ENCODE measurements around the gene MED29. TPM values are rescaled to one million over a fixed set of nuclear protein-coding genes. Genes with fewer than 3 reads are reported as not detected.
A peak's percentile ranks its signal among the peaks of the same experiment; 100 is the strongest.

The MED29 gene
- 10 to 100 TPM; 29.9 to 32.3 TPM for total RNA-seq

DNA sequence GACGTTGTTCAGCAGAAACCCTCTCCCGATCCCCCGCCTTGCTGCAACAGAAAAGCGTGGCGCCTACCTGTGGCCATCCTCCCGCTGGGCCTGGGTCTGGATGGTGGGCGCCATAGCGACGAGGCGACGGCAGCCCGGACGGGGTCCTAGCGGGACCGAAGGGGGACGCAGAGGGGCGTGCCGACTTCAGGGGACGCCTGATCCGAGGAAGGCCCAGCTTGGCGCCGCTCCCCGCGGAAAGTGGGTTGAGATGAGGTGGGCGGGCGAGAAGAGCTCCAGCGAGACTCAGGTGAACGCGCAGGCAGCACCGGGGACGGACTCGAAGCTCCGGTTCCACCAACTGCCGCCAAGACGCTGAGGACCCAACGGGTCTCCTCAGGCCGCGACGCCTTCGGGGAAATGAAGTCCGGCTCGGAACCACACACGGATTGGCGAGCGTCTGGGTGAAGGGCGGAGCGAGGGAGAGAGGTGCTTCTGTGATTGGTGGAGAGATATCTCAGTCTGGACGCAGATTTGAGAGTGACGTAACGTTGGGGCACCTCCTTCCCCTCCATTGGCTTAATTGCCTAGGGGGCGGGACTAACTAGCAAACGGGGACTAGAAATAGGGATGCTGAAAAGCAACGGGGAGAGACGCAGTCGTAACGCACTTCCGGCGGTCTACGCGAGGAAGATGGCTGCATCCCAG is at the start of gene MED29, which contains the start of gene PAF1:
MED29 (plus strand) TSS at position 628 of the 687 bp plus-strand sequence; CDS start at position 673, 45 bp downstream.
PAF1 (minus strand) TSS at position 356 of the 687 bp plus-strand sequence; CDS start at position 114, 242 bp downstream.
- peak; percentile 99 for DNase-seq (ENCODE audit: low spot score)
- TF ChIP-seq CTCF (IDR thresholded peaks at IDR 0.05), result no peak
- H3K9me3 ChIP-seq, result no peaks in the 10 kb centered on the region
- peaks cover 51% of the 10 kb centered on the region for H3K36me3 ChIP-seq
- H3K4me3 ChIP-seq, result peak within 1 kb of the TSS; percentile 88 to 98
- H3K27me3 ChIP-seq, result no peaks in the 10 kb centered on the region
- peak within 1 kb of the TSS; percentile 95 to 99 for H3K27ac ChIP-seq
- H3K4me1 ChIP-seq, result peaks cover 0 to 19% of the 10 kb centered on the region in 2 donors

DNA sequence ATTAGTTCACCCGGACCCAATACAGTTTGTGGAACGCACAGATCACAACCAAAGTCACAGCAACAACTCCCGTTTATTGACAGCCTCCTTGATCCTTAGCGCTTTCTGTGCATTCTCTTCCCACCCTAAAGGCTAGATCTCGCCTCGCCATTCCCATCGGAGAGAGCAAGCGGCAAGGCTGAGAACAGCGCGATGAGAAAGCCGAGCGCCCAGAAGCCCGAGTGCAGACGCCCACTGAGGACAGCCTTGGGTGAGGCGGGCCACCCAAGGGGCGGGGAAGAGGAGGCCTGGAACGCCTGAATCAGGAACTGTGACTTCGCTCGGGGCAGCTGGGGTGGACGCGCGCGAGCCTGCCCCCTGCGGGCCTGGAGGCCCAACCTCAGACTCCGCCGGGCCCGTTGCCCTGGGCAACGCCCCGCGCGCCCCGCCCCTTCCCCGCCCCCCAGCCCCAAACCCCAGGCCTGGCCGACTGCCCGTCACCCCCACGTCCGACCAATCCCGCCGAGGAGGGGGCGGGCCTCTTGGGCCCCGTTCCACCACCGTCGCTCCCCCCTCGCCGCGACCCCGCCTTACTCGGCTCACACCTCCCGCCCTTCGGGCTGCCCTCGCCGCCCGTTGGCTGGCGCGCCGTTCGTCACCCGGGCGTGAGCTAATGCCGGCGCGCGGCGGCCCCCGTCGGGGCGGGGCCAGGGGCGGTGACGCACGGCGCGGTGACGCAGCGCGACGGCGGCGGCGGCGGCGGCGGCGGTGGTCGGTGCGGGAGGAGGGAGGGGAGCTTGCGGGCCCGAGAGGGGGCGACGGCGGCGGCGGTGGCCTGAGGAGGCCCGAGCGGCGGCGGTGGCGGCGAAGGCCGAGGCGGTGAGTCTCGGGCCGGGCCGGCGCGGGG is 49.2 kb upstream of the MED29 start, which contains the start of gene SAMD4B:
SAMD4B (plus strand) TSS at position 703 of the 886 bp plus-strand sequence. CDS start 14,473 bp downstream, outside the sequence.
- Histone ChIP-seq H3K27me3 (no peaks in the 10 kb centered on the region), H3K27ac (peak within 1 kb of the TSS; percentile 83 to 91), H3K9me3 (no peaks in the 10 kb centered on the region), H3K4me3 (peak within 1 kb of the TSS; percentile 80 to 85), H3K36me3 (no peaks in the 10 kb centered on the region), H3K4me1 (peaks cover 0 to 52% of the 10 kb centered on the region in 2 donors)
- peak; percentile 61 to 92 for TF ChIP-seq CTCF (IDR thresholded peaks at IDR 0.05)
- peak; percentile 98 for DNase-seq (ENCODE audit: low spot score)

DNA sequence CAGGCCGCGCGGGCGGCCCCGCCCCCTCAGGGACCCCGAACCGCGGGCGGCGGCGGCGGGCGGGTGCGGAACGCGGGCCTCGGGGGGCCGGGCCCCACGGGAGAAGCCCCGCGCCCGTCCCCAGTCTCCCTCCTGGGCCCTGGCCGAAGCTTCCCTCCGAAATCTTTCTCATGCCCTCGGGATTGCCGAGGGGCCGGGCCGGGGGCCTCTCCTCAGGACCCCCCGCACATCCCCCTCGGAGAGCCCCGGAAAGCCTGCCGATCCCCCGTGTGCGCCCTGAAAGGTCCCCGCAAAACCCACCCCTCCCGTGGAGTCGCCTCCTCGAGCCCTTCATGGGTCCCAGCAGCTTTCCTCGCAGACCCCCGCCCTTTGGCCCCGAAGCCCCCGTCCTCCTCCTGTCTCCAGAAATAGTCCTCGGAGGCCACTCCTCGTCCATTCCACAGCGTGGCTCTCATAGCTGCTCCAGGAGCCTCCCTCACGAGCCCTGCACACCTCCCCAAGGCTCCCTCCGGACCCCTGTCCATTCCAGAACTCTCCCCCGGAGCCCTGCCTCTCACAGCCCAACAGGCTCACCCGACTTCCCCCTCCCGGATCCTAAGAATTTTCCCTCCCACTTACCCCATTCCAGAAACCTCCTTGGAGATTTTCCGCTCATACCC is 48.4 kb upstream of the MED29 start:
- Histone ChIP-seq H3K27me3 (no peaks in the 10 kb centered on the region), H3K4me3 (peak overlapping the region; percentile 80 to 85), H3K27ac (peak overlapping the region; percentile 82 to 91), H3K4me1 (peaks cover 0 to 59% of the 10 kb centered on the region in 2 donors), H3K36me3 (no peaks in the 10 kb centered on the region), H3K9me3 (no peaks in the 10 kb centered on the region)
- no peak for TF ChIP-seq CTCF (IDR thresholded peaks at IDR 0.05)
- DNase-seq (ENCODE audit: low spot score), result no peak

DNA sequence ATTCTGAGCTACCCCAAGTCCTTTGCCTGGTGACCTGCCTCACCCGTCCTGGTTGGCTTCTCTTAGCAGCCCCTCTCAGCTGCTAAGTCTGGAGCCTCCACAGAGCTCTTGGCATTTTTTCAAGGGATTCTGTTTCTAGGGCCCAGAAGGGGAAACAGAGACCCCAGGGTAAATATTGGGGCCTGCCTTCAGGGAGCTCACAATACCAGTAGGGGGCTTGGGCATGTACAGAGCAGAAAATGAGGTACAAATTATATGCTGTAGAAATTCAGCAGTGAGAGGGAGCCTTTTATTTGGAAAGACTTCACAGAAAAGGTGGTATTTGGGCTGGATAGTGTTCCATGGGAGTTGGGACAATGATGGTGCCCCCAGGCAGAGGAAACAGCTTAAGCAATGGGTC is 45.2 kb upstream of the MED29 start:
- Histone ChIP-seq H3K27me3 (no peaks in the 10 kb centered on the region), H3K9me3 (no peaks in the 10 kb centered on the region), H3K4me3 (no peak overlapping the region), H3K4me1 (peaks cover 0 to 59% of the 10 kb centered on the region in 2 donors), H3K36me3 (no peaks in the 10 kb centered on the region), H3K27ac (no peak overlapping the region)
- TF ChIP-seq CTCF (IDR thresholded peaks at IDR 0.05), result no peak
- DNase-seq (ENCODE audit: low spot score), result no peak

DNA sequence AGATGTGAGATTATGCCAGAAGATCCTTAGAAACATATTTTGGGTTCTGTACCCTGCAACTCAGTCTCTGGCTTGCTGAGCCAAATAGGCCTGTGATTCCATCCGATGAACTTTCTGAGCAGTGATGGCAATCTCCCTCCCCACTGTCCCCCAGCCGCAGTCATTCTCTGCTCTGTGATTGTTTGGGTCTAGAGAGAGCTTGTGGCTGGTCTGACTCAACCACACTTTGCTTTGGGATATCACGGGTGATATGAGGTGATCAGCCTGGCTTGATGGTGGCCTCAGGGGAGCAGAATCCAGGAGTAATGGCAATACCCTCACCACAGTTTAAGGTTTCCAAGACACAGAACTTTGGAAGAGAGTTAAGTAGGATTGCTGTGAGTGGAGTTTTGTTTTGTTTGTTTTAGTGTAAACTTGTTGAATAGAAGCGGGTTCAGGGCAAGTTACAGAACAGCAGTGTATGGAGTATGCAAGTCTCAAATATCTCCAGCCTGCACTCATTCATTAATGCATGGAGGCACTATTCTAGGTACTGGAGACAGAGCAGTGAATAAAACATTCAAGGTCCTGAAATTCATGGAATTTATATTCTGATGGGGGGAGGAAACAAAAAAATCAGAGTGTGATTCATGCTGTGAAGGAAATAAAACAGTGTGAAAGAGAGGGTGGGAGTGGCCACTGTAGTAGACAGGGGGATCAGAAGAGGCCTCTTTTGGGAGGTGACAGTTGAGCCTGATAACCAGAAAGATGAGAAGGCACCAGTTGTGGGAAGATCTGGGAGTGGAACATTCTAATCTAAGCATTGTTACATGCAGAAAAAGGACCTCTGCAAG is 43.6 kb upstream of the MED29 start:
- Histone ChIP-seq H3K27ac (peak overlapping the region; percentile 11 to 26), H3K4me1 (peaks cover 0 to 59% of the 10 kb centered on the region in 2 donors), H3K4me3 (no peak overlapping the region), H3K27me3 (no peaks in the 10 kb centered on the region), H3K9me3 (no peaks in the 10 kb centered on the region), H3K36me3 (no peaks in the 10 kb centered on the region)
- DNase-seq (ENCODE audit: low spot score), result no peak
- TF ChIP-seq CTCF (IDR thresholded peaks at IDR 0.05), result no peak

Data from right atrium auricular region (tissue), 2 donors.